ENCODE results near the gene FHL2.

The FHL2 gene

GRCh38 chr2:105382177-105382576, 16.7 kb downstream of the FHL2 start:
- no peak for TF ChIP-seq CTCF (IDR thresholded peaks at IDR 0.05; ENCODE audit: borderline replicate concordance, control extremely low read depth, extremely low read depth, insufficient read depth, missing control alignments)
- no peak for DNase-seq (ENCODE audit: low spot score)
- in situ Hi-C loops (cut with MboI; ENCODE audit: low sequenced_read_pairs, unreplicated experiment), result loop anchor here (10.0 to 25.0 kb wide), 2 partner anchors 123 to 330 kb away; no protein-coding TSS in a partner anchor

GRCh38 chr2:105381101-105381668, 17.7 kb downstream of the FHL2 start:
- DNase-seq (ENCODE audit: low spot score), result no peak
- TF ChIP-seq CTCF (IDR thresholded peaks at IDR 0.05; ENCODE audit: borderline replicate concordance, control extremely low read depth, extremely low read depth, insufficient read depth, missing control alignments), result no peak
- in situ Hi-C loops (cut with MboI; ENCODE audit: low sequenced_read_pairs, unreplicated experiment), result loop anchor here (10.0 to 25.0 kb wide), 2 partner anchors 124 to 331 kb away; no protein-coding TSS in a partner anchor

- TF ChIP-seq CTCF (IDR thresholded peaks at IDR 0.05; ENCODE audit: borderline replicate concordance, control extremely low read depth, extremely low read depth, insufficient read depth, missing control alignments), result no peak
- no peak for DNase-seq (ENCODE audit: low spot score)
- in situ Hi-C loops (cut with MboI; ENCODE audit: low sequenced_read_pairs, unreplicated experiment), result loop anchor here (10.0 to 25.0 kb wide), 2 partner anchors 124 to 332 kb away; no protein-coding TSS in a partner anchor
Observed at GRCh38 chr2:105380432-105381100, 18.3 kb downstream of the FHL2 start.

GRCh38 chr2:105379741-105380186, 19.1 kb downstream of the FHL2 start:
- in situ Hi-C loops (cut with MboI; ENCODE audit: low sequenced_read_pairs, unreplicated experiment), result loop anchor here (10.0 to 25.0 kb wide), 2 partner anchors 125 to 333 kb away; no protein-coding TSS in a partner anchor
- TF ChIP-seq CTCF (IDR thresholded peaks at IDR 0.05; ENCODE audit: borderline replicate concordance, control extremely low read depth, extremely low read depth, insufficient read depth, missing control alignments), result no peak

GRCh38 chr2:105378921-105379383, 19.9 kb downstream of the FHL2 start:
- in situ Hi-C loops (cut with MboI; ENCODE audit: low sequenced_read_pairs, unreplicated experiment), result loop anchor here (25.0 kb wide), 1 partner anchor 333 kb away; no protein-coding TSS in a partner anchor
- no peak for TF ChIP-seq CTCF (IDR thresholded peaks at IDR 0.05; ENCODE audit: borderline replicate concordance, control extremely low read depth, extremely low read depth, insufficient read depth, missing control alignments)
- no peak for DNase-seq (ENCODE audit: low spot score)

More at GRCh38 chr2:105379741-105380186, 19.1 kb downstream of the FHL2 start:
- no peak for DNase-seq (ENCODE audit: low spot score)

- in situ Hi-C loops (cut with MboI; ENCODE audit: low sequenced_read_pairs, unreplicated experiment), result loop anchor here (25.0 kb wide), 1 partner anchor 334 kb away; no protein-coding TSS in a partner anchor
- no peak for TF ChIP-seq CTCF (IDR thresholded peaks at IDR 0.05; ENCODE audit: borderline replicate concordance, control extremely low read depth, extremely low read depth, insufficient read depth, missing control alignments)
- DNase-seq (ENCODE audit: low spot score), result no peak
Observed at GRCh38 chr2:105378276-105378840, 20.5 kb downstream of the FHL2 start.
